HCT116 (cell line): Measurements from ENCODE around the gene SCN1B.
"Not testable (repeated sequence)": the region's sequence is repeated elsewhere in the genome, so short reads cannot be mapped to it uniquely, and the experiment has no call there.

Source experiments
- CBX3 ChIP-seq: IDR thresholded peaks from 2 replicates; pipeline ENCODE4 v1.6.1; 2012; ENCODE audit warnings: low read depth
- EZH2 ChIP-seq: fragments of 200-600 bp; sonication (generic); IDR thresholded peaks from 2 replicates; pipeline ENCODE4 v1.6.1; 2017; ENCODE audit warnings: antibody characterized with exemption, mixed run types
- EZH2phosphoT487 ChIP-seq: fragments of 200-600 bp; IDR thresholded peaks from 2 replicates; pipeline ENCODE4 v1.6.1; 2018; ENCODE audit warnings: antibody characterized with exemption, borderline replicate concordance
- JUND ChIP-seq: IDR thresholded peaks from 2 replicates; pipeline ENCODE4 v1.6.1; 2012
- POLR2A ChIP-seq: IDR thresholded peaks from 2 replicates; pipeline ENCODE4 v1.7.0; 2011; ENCODE audit warnings: borderline replicate concordance; ENCODE audit not compliant: insufficient read depth, insufficient read length; ENCODE audit errors: extremely low read depth
- POLR2AphosphoS5 ChIP-seq: IDR thresholded peaks from 2 replicates; pipeline ENCODE4 v1.6.1; 2011; ENCODE audit warnings: mild to moderate bottlenecking, low read depth, low read length, moderate library complexity
- RAD21 ChIP-seq: IDR thresholded peaks from 2 replicates; pipeline ENCODE4 v1.6.1; 2012; ENCODE audit warnings: low read depth, mild to moderate bottlenecking
- SIN3A ChIP-seq: IDR thresholded peaks from 2 replicates; pipeline ENCODE4 v1.6.1; 2012; ENCODE audit warnings: low read depth
- YY1 ChIP-seq: IDR thresholded peaks from 2 replicates; pipeline ENCODE4 v1.6.1; 2011; ENCODE audit warnings: low read length, low read depth, moderate library complexity, mild to moderate bottlenecking; ENCODE audit not compliant: insufficient replicate concordance; ENCODE audit errors: extremely low read depth
- ZFX ChIP-seq: fragments of 450-650 bp; IDR thresholded peaks from 2 replicates; pipeline ENCODE4 v1.6.1; 2017
- TF ChIP-seq, protein P1 (sequence below), 3 experiments: fragments of 200-600 bp in 1 of 3; sonication (generic) in 1 of 3; IDR thresholded peaks in 2 of 3; conservative IDR thresholded peaks in 1 of 3; 2 replicates each; pipeline ENCODE4 v1.5.1; 2012 to 2017; ENCODE audit warnings: low read depth in 2 of 3, low read length in 2 of 3, antibody characterized with exemption in 1 of 3, borderline replicate concordance in 1 of 3, control low read depth in 1 of 3, mild to moderate bottlenecking in 1 of 3, mixed read lengths in 1 of 3, mixed run types in 1 of 3, moderate library complexity in 1 of 3; ENCODE audit not compliant: insufficient read depth in 1 of 3
- TF ChIP-seq, protein P2 (sequence below): IDR thresholded peaks from 2 replicates; pipeline ENCODE4 v1.6.1; 2012
- TF ChIP-seq, protein P3 (sequence below): IDR thresholded peaks from 2 replicates; pipeline ENCODE4 v1.6.1; 2012; ENCODE audit warnings: low read depth
- TF ChIP-seq, protein P4 (sequence below): IDR thresholded peaks from 2 replicates; pipeline ENCODE4 v1.6.1; 2011; ENCODE audit warnings: mild to moderate bottlenecking, low read length, moderate library complexity; ENCODE audit not compliant: insufficient replicate concordance; ENCODE audit errors: extremely low read depth

DNA sequence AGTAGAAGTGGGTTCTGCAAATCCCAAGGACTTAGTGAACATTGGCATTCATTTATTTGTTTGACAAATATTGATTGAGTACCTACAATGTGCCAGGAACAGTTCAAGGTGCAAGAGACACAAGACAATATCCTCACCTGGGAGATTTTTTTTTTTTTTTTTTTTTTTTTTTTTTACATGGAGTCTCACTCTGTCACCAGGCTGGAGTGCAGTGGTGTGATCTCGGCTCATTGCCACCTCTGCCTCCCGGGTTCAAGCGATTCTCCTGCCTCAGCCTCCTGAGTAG is 1.7 kb upstream of the SCN1B start:
- not testable (repeated sequence) for TF ChIP-seq EZH2, EZH2phosphoT487, POLR2A, POLR2AphosphoS5, SIN3A, ZFX, RAD21, JUND, YY1, CBX3
- TF ChIP-seq, protein P1, sequence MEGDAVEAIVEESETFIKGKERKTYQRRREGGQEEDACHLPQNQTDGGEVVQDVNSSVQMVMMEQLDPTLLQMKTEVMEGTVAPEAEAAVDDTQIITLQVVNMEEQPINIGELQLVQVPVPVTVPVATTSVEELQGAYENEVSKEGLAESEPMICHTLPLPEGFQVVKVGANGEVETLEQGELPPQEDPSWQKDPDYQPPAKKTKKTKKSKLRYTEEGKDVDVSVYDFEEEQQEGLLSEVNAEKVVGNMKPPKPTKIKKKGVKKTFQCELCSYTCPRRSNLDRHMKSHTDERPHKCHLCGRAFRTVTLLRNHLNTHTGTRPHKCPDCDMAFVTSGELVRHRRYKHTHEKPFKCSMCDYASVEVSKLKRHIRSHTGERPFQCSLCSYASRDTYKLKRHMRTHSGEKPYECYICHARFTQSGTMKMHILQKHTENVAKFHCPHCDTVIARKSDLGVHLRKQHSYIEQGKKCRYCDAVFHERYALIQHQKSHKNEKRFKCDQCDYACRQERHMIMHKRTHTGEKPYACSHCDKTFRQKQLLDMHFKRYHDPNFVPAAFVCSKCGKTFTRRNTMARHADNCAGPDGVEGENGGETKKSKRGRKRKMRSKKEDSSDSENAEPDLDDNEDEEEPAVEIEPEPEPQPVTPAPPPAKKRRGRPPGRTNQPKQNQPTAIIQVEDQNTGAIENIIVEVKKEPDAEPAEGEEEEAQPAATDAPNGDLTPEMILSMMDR (IDR thresholded peaks at IDR 0.05 in 2 of 3, conservative IDR thresholded peaks at IDR 0.05 in 1 of 3; ENCODE audit: borderline replicate concordance in 1 of 3, insufficient read depth in 1 of 3, low read depth in 2 of 3, low read length in 2 of 3), result not testable (repeated sequence)
- TF ChIP-seq, protein P2, sequence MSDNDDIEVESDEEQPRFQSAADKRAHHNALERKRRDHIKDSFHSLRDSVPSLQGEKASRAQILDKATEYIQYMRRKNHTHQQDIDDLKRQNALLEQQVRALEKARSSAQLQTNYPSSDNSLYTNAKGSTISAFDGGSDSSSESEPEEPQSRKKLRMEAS, result not testable (repeated sequence)
- TF ChIP-seq, protein P3, sequence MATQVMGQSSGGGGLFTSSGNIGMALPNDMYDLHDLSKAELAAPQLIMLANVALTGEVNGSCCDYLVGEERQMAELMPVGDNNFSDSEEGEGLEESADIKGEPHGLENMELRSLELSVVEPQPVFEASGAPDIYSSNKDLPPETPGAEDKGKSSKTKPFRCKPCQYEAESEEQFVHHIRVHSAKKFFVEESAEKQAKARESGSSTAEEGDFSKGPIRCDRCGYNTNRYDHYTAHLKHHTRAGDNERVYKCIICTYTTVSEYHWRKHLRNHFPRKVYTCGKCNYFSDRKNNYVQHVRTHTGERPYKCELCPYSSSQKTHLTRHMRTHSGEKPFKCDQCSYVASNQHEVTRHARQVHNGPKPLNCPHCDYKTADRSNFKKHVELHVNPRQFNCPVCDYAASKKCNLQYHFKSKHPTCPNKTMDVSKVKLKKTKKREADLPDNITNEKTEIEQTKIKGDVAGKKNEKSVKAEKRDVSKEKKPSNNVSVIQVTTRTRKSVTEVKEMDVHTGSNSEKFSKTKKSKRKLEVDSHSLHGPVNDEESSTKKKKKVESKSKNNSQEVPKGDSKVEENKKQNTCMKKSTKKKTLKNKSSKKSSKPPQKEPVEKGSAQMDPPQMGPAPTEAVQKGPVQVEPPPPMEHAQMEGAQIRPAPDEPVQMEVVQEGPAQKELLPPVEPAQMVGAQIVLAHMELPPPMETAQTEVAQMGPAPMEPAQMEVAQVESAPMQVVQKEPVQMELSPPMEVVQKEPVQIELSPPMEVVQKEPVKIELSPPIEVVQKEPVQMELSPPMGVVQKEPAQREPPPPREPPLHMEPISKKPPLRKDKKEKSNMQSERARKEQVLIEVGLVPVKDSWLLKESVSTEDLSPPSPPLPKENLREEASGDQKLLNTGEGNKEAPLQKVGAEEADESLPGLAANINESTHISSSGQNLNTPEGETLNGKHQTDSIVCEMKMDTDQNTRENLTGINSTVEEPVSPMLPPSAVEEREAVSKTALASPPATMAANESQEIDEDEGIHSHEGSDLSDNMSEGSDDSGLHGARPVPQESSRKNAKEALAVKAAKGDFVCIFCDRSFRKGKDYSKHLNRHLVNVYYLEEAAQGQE, result not testable (repeated sequence)
- TF ChIP-seq, protein P4, sequence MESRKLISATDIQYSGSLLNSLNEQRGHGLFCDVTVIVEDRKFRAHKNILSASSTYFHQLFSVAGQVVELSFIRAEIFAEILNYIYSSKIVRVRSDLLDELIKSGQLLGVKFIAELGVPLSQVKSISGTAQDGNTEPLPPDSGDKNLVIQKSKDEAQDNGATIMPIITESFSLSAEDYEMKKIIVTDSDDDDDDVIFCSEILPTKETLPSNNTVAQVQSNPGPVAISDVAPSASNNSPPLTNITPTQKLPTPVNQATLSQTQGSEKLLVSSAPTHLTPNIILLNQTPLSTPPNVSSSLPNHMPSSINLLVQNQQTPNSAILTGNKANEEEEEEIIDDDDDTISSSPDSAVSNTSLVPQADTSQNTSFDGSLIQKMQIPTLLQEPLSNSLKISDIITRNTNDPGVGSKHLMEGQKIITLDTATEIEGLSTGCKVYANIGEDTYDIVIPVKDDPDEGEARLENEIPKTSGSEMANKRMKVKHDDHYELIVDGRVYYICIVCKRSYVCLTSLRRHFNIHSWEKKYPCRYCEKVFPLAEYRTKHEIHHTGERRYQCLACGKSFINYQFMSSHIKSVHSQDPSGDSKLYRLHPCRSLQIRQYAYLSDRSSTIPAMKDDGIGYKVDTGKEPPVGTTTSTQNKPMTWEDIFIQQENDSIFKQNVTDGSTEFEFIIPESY, result not testable (repeated sequence)
